DOHH2 (cell line): ENCODE measurements around the gene ARHGAP33.

ENCODE experiments used
- H3F3A ChIP-seq: fragments of 200-600 bp; sonication (generic), shearing (Covaris generic); 2 replicates; pipeline ENCODE4 v1.6.0; 2016; ENCODE audit warnings: antibody characterized with exemption, mild to moderate bottlenecking; ENCODE audit not compliant: control insufficient read depth, insufficient read depth
- H3K27ac ChIP-seq: fragments of 200-600 bp; sonication (generic); 2 replicates; pipeline ENCODE4 v1.5.1; 2014; ENCODE audit warnings: low read depth, mild to moderate bottlenecking, low read length, moderate library complexity
- H3K27me3 ChIP-seq: fragments of 200-600 bp; sonication (generic); 2 replicates; pipeline ENCODE4 v1.6.1; 2014; ENCODE audit warnings: mild to moderate bottlenecking, low read length, mixed read lengths; ENCODE audit not compliant: control insufficient read depth
- H3K36me3 ChIP-seq: fragments of 200-600 bp; sonication (generic); 2 replicates; pipeline ENCODE4 v1.6.1; 2014; ENCODE audit warnings: mild to moderate bottlenecking, low read length, moderate library complexity, mixed read lengths; ENCODE audit not compliant: control insufficient read depth
- H3K4me1 ChIP-seq: fragments of 200-600 bp; sonication (generic); 2 replicates; pipeline ENCODE4 v1.6.1; 2014; ENCODE audit warnings: mild to moderate bottlenecking, low read length, mixed read lengths; ENCODE audit not compliant: control insufficient read depth
- H3K4me2 ChIP-seq: fragments of 200-600 bp; sonication (generic); 2 replicates; pipeline ENCODE4 v1.6.0; 2014; ENCODE audit warnings: mild to moderate bottlenecking, low read length, moderate library complexity
- H3K4me3 ChIP-seq: fragments of 200-600 bp; sonication (generic); 2 replicates; pipeline ENCODE4 v1.5.1; 2014; ENCODE audit warnings: mild to moderate bottlenecking, low read length, mixed read lengths
- H3K79me2 ChIP-seq: fragments of 200-600 bp; sonication (generic); 2 replicates; pipeline ENCODE4 v1.6.1; 2014; ENCODE audit warnings: mild to moderate bottlenecking, low read length, mixed read lengths; ENCODE audit not compliant: control insufficient read depth
- H3K9me2 ChIP-seq: fragments of 200-600 bp; sonication (generic); replicated peaks from 2 replicates; pipeline ENCODE4 v1.6.1; 2014; ENCODE audit warnings: mild to moderate bottlenecking, low read length, mixed read lengths; ENCODE audit not compliant: control insufficient read depth
- H3K9me3 ChIP-seq: fragments of 200-600 bp; sonication (generic); 2 replicates; pipeline ENCODE4 v1.6.1; 2014; ENCODE audit warnings: antibody characterized with exemption, low read length, mixed read lengths; ENCODE audit not compliant: control insufficient read depth, insufficient read depth
- H4K20me1 ChIP-seq: fragments of 200-600 bp; sonication (generic); 2 replicates; pipeline ENCODE4 v1.6.0; 2014; ENCODE audit warnings: low read depth, mild to moderate bottlenecking, antibody characterized with exemption, low read length, moderate library complexity; ENCODE audit not compliant: control insufficient read depth, insufficient read depth
- CTCF ChIP-seq: fragments of 200-600 bp; sonication (generic); IDR thresholded peaks from one replicate; pipeline ENCODE4 v1.5.1; 2014; ENCODE audit warnings: antibody characterized with exemption, mild to moderate bottlenecking, low read depth, low read length; ENCODE audit not compliant: poor library complexity, severe bottlenecking
- EZH2phosphoT487 ChIP-seq: fragments of 200-600 bp; sonication (generic); IDR thresholded peaks from 2 replicates; pipeline ENCODE4 v1.6.1; 2017; ENCODE audit warnings: borderline replicate concordance, mild to moderate bottlenecking, antibody characterized with exemption, low read length, moderate library complexity, mixed read lengths

Gene ARHGAP33

GRCh38 chr19:35754370-35755130 is 20.8 kb upstream of the ARHGAP33 start:
- H3K27ac ChIP-seq = no peak overlapping the region
- TF ChIP-seq EZH2phosphoT487 (no peak), CTCF (no peak)
- peaks cover 25% of the 10 kb centered on the region for H3K4me1 ChIP-seq
- no peaks in the 10 kb centered on the region for H3K27me3 ChIP-seq
- no peaks in the 10 kb centered on the region for H3K9me3 ChIP-seq
- H3K36me3 ChIP-seq = peaks cover 4% of the 10 kb centered on the region
- 0 out of 2 replicates have a peak, but pooled peaks cover 4% of the 10 kb centered on the region for H4K20me1 ChIP-seq
- no peak overlapping the region for H3K4me2 ChIP-seq
- H3K9me2 ChIP-seq = no peaks in the 10 kb centered on the region
- peaks cover 15% of the 10 kb centered on the region for H3K79me2 ChIP-seq
- no peaks in the 10 kb centered on the region for H3F3A ChIP-seq
- no peak overlapping the region for H3K4me3 ChIP-seq

GRCh38 chr19:35755131-35755549 is 20.2 kb upstream of the ARHGAP33 start:
- H4K20me1 ChIP-seq = 0 out of 2 replicates have a peak, but pooled peaks cover 4% of the 10 kb centered on the region
- no peaks in the 10 kb centered on the region for H3K27me3 ChIP-seq
- H3K36me3 ChIP-seq = peaks cover 9% of the 10 kb centered on the region
- H3K9me3 ChIP-seq = no peaks in the 10 kb centered on the region
- H3K79me2 ChIP-seq = peaks cover 20% of the 10 kb centered on the region
- no peaks in the 10 kb centered on the region for H3K9me2 ChIP-seq
- no peak overlapping the region for H3K4me3 ChIP-seq
- TF ChIP-seq CTCF (no peak), EZH2phosphoT487 (no peak)
- H3K4me1 ChIP-seq = peaks cover 24% of the 10 kb centered on the region
- H3F3A ChIP-seq = no peaks in the 10 kb centered on the region
- no peak overlapping the region for H3K4me2 ChIP-seq
- no peak overlapping the region for H3K27ac ChIP-seq

GRCh38 chr19:35755550-35756376 is 19.6 kb upstream of the ARHGAP33 start:
- Histone ChIP-seq H3K79me2 (peaks cover 27% of the 10 kb centered on the region), H3K4me3 (no peak overlapping the region), H3K27ac (no peak overlapping the region), H3K4me2 (no peak overlapping the region), H3K27me3 (no peaks in the 10 kb centered on the region), H3K4me1 (peaks cover 21% of the 10 kb centered on the region), H3K36me3 (peaks cover 15% of the 10 kb centered on the region), H3K9me3 (no peaks in the 10 kb centered on the region), H3F3A (no peaks in the 10 kb centered on the region), H4K20me1 (0 out of 2 replicates have a peak, but pooled peaks cover 4% of the 10 kb centered on the region), H3K9me2 (no peaks in the 10 kb centered on the region)
- TF ChIP-seq CTCF = no peak
- TF ChIP-seq EZH2phosphoT487 = no peak
